GM23248 (cell line): ENCODE data around the gene GABRP.

ENCODE experiments used
- EZH2 ChIP-seq: fragments of 200-600 bp; sonication (generic); IDR thresholded peaks from 2 replicates; pipeline ENCODE4 v1.6.1; 2018; ENCODE audit warnings: antibody characterized with exemption, mild to moderate bottlenecking; ENCODE audit not compliant: insufficient read depth, poor library complexity, severe bottlenecking
- EZH2phosphoT487 ChIP-seq: fragments of 200-600 bp; sonication (generic); IDR thresholded peaks from 2 replicates; pipeline ENCODE4 v1.6.1; 2018; ENCODE audit warnings: antibody characterized with exemption, moderate library complexity, mild to moderate bottlenecking, low read depth; ENCODE audit not compliant: insufficient read depth

- TF ChIP-seq EZH2 (no peak), EZH2phosphoT487 (no peak)
Measured at GRCh38 chr5:170737591-170737990, 45.9 kb upstream of the GABRP start.
